ENCODE data around the gene CHIT1.

- TF ChIP-seq, protein P1, sequence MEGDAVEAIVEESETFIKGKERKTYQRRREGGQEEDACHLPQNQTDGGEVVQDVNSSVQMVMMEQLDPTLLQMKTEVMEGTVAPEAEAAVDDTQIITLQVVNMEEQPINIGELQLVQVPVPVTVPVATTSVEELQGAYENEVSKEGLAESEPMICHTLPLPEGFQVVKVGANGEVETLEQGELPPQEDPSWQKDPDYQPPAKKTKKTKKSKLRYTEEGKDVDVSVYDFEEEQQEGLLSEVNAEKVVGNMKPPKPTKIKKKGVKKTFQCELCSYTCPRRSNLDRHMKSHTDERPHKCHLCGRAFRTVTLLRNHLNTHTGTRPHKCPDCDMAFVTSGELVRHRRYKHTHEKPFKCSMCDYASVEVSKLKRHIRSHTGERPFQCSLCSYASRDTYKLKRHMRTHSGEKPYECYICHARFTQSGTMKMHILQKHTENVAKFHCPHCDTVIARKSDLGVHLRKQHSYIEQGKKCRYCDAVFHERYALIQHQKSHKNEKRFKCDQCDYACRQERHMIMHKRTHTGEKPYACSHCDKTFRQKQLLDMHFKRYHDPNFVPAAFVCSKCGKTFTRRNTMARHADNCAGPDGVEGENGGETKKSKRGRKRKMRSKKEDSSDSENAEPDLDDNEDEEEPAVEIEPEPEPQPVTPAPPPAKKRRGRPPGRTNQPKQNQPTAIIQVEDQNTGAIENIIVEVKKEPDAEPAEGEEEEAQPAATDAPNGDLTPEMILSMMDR (IDR thresholded peaks at IDR 0.05; ENCODE audit: insufficient read depth, low read depth, low read length), result no peak
- no peak for TF ChIP-seq EZH2 (IDR thresholded peaks at IDR 0.05; ENCODE audit: insufficient read depth, low read length)
Measured at GRCh38 chr1:203251466-203251865, 22.0 kb upstream of the CHIT1 start.

Measured in astrocyte (in vitro differentiated cells and primary cell).